ENCODE results near the gene COL25A1.

Gene COL25A1

GRCh38 chr4:108840426-108840975 is 462.0 kb downstream of the COL25A1 start:
- no peak for DNase-seq

- no peak for DNase-seq
Measured at GRCh38 chr4:108839333-108839732, 463.1 kb downstream of the COL25A1 start.

- DNase-seq, result no peak
Measured at GRCh38 chr4:108838451-108838850, 464.0 kb downstream of the COL25A1 start.

- no peak for DNase-seq
Measured at GRCh38 chr4:108834835-108835384, 467.5 kb downstream of the COL25A1 start.

- DNase-seq, result no peak
Measured at GRCh38 chr4:108834166-108834834, 468.2 kb downstream of the COL25A1 start.

GRCh38 chr4:108833046-108833445 is 469.4 kb downstream of the COL25A1 start:
- no peak for DNase-seq

- DNase-seq, result no peak
Measured at GRCh38 chr4:108831886-108832285, 470.6 kb downstream of the COL25A1 start.

GRCh38 chr4:108831291-108831690 is 471.2 kb downstream of the COL25A1 start:
- no peak for DNase-seq

GRCh38 chr4:108830509-108831244 is 471.8 kb downstream of the COL25A1 start:
- DNase-seq, result no peak

- DNase-seq, result no peak
Measured at GRCh38 chr4:108829966-108830492, 472.4 kb downstream of the COL25A1 start.

GRCh38 chr4:108828620-108829019 is 473.8 kb downstream of the COL25A1 start:
- no peak for DNase-seq

- no peak for DNase-seq
Measured at GRCh38 chr4:108825737-108826136, 476.7 kb downstream of the COL25A1 start.

- DNase-seq, result no peak
Measured at GRCh38 chr4:108821351-108821930, 481.0 kb downstream of the COL25A1 start.

- no peak for DNase-seq
Measured at GRCh38 chr4:108820492-108821350, 481.7 kb downstream of the COL25A1 start.

GRCh38 chr4:108814326-108814725 is 488.1 kb downstream of the COL25A1 start:
- no peak for DNase-seq

- no peak for DNase-seq
Measured at GRCh38 chr4:108813261-108813660, 489.2 kb downstream of the COL25A1 start.

- DNase-seq, result no peak
Measured at GRCh38 chr4:108811486-108811885, 491.0 kb downstream of the COL25A1 start.

GRCh38 chr4:108810087-108810486 is 492.4 kb downstream of the COL25A1 start:
- no peak for DNase-seq

GRCh38 chr4:108804648-108805273 is 497.7 kb downstream of the COL25A1 start:
- DNase-seq, result no peak

- no peak for DNase-seq
Measured at GRCh38 chr4:108799306-108799705, 503.2 kb downstream of the COL25A1 start.

- no peak for DNase-seq
Measured at GRCh38 chr4:108796173-108796572, 506.3 kb downstream of the COL25A1 start.

- DNase-seq, result no peak
Measured at GRCh38 chr4:108795733-108796132, 506.7 kb downstream of the COL25A1 start.

Data from activated CD4-positive, alpha-beta T cell treated with anti-CD3 and anti-CD28 coated beads, Interleukin-2, amount 50 U/mL, for 4 hours (primary cell).